NCI-H345 (cell line): ENCODE measurements around the gene SCAANT1.
A peak's percentile ranks its signal among the peaks of the same experiment; 100 is the strongest.

Experiments
- DNase-seq: peaks from one replicate; lab custom pipeline; 2025; lab: John Stamatoyannopoulos, UW

Gene SCAANT1

GRCh38 chr3:63863150-63864007 is 48.8 kb downstream of the SCAANT1 start, which contains the start of the genes ATXN7 and THOC7:
ATXN7 (plus strand) TSS chr3:63863867; CDS start chr3:63912599, 48,732 bp downstream.
THOC7 (minus strand) TSS chr3:63863805; CDS start chr3:63863790, 15 bp downstream.
- peak; percentile 42 for DNase-seq

- no peak for DNase-seq
These were observed 49.4 kb downstream of the SCAANT1 start for GRCh38 chr3:63862804-63863149.
